Heart left ventricle (tissue), 13 donors: ENCODE results near the gene PLAU.

Experiments
- POLR2A ChIP-seq, 2 donors: fragments of 450-650 bp; IDR thresholded peaks; one replicate each; pipeline ENCODE4 v1.6.1; 2017; ENCODE audit warnings: antibody characterized with exemption in 2 of 2, mild to moderate bottlenecking in 2 of 2, moderate library complexity in 2 of 2
- TF ChIP-seq, protein P1 (sequence below), 12 donors: fragments of 200-600 bp; sonication (generic) in 4 of 12; IDR thresholded peaks; one replicate each; pipeline versions ENCODE4 v1.5.0 to v1.8.0; 2018 to 2022; ENCODE audit warnings: antibody characterized with exemption in 12 of 12, mild to moderate bottlenecking in 5 of 12
- donor health status: ischemic (EF 13 %, LVEDD 7.1; RV severe dilation, severe dysfunction).
- donor health status: DM: no; HTN: yes; CAD: no.
- donor health status: DM: no; HTN: no; CAD: no.
- donor health status: ischemic (EF 25% LVEDD 6.9; RV normal size, moderate dysfunction).
- donor health status: ischemic (EF 25% LVEDD 5.7; RV mildly dilated, moderate dysfunction).
- donor health status: ischemic (EF 35%, LVEDD 5.7; RV mildly dilated, moderate dysfunction).
- donor health status: nonischemic (EF 11% LVEDD 7.7; RV severe dilation, severe dysfunction).
- donor health status: DM: yes; HTN: yes; CAD: no.
- donor health status: PGD.
- donor health status: ischemic (EF 29% LVEDD 5.4; RV normal size, mild dysfunction).
- donor health status: nonischemic (EF 23%, LVEDD 6.1; RV moderate dilation, normal function).

DNA sequence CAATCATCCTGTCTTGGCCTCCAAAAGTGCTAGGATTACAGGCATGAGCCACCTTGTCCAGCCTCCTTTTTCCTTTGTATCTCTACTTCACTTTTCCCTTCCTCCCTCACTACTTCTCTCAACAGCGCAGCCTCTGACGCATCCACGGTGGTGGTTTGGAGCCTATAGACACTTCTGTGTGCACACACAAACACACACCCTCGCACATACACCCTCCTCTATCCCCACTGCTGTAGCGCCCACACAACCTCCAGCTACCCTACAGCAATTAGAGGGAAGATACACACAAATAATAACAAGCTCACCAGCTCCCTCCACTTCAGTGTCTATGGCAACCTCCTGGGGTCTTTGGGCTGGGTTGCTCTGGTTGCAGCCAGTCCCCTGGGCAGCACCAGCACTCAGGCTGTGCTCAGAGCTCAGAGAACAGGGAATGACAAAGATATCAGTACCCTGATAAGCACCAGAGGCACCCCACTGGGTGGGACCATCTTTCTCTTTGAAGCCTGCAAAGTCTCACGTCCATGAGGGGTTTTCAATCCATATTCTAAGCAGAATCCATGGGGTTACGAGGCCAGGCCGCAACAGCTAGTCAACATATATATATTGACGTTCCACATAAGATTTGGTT is 33.3 kb upstream of the PLAU start:
- TF ChIP-seq, protein P1, sequence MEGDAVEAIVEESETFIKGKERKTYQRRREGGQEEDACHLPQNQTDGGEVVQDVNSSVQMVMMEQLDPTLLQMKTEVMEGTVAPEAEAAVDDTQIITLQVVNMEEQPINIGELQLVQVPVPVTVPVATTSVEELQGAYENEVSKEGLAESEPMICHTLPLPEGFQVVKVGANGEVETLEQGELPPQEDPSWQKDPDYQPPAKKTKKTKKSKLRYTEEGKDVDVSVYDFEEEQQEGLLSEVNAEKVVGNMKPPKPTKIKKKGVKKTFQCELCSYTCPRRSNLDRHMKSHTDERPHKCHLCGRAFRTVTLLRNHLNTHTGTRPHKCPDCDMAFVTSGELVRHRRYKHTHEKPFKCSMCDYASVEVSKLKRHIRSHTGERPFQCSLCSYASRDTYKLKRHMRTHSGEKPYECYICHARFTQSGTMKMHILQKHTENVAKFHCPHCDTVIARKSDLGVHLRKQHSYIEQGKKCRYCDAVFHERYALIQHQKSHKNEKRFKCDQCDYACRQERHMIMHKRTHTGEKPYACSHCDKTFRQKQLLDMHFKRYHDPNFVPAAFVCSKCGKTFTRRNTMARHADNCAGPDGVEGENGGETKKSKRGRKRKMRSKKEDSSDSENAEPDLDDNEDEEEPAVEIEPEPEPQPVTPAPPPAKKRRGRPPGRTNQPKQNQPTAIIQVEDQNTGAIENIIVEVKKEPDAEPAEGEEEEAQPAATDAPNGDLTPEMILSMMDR (IDR thresholded peaks at IDR 0.05) = no peak
- TF ChIP-seq POLR2A (IDR thresholded peaks at IDR 0.05) = no peak
